Skin of body (tissue), 1 donor: ENCODE results near the gene KRTAP10-8. TPM values are rescaled to one million over a fixed set of nuclear protein-coding genes. Genes with fewer than 3 reads are reported as not detected.

Experiments
- total RNA-seq: library from RNA; depleted of rRNA; stranded (reverse); fragments of >200 nt; gene quantifications from one replicate; pipeline ENCODE4 v1.2.3, GENCODE V29; 2014

The KRTAP10-8 gene
- total RNA-seq, 1 donor from 2014 or later: not detected

Other genes starting within 250 kb of the KRTAP10-8 start
- gene LRRC3, start 156.6 kb upstream of the KRTAP10-8 start, total RNA-seq: 1.7 TPM
- gene KRTAP10-1, start 71.9 kb upstream of the KRTAP10-8 start, total RNA-seq: 0.30 TPM
- gene KRTAP10-2, start 60.6 kb upstream of the KRTAP10-8 start, total RNA-seq: 0.30 TPM
- not detected for gene KRTAP10-3, start 53.3 kb upstream of the KRTAP10-8 start, total RNA-seq
- 0.39 TPM for gene KRTAP10-4, start 38.4 kb upstream of the KRTAP10-8 start, total RNA-seq
- not detected for gene KRTAP10-5, start 31.5 kb upstream of the KRTAP10-8 start, total RNA-seq
- gene KRTAP10-6, start 19.6 kb upstream of the KRTAP10-8 start, total RNA-seq: not detected
- 0.99 TPM for gene KRTAP10-7, start 11.5 kb upstream of the KRTAP10-8 start, total RNA-seq
- gene KRTAP10-9, start 15.0 kb downstream of the KRTAP10-8 start, total RNA-seq: 0.20 TPM
- 0.49 TPM for gene KRTAP10-10, start 25.3 kb downstream of the KRTAP10-8 start, total RNA-seq
- 0.69 TPM for gene KRTAP10-11, start 34.3 kb downstream of the KRTAP10-8 start, total RNA-seq
- not detected for gene KRTAP12-4, start 42.6 kb downstream of the KRTAP10-8 start, total RNA-seq
- gene KRTAP12-3, start 45.9 kb downstream of the KRTAP10-8 start, total RNA-seq: not detected
- 1.5 TPM for gene KRTAP12-2, start 54.8 kb downstream of the KRTAP10-8 start, total RNA-seq
- gene KRTAP12-1, start 70.1 kb downstream of the KRTAP10-8 start, total RNA-seq: 2.0 TPM
- not detected for gene KRTAP10-12, start 85.1 kb downstream of the KRTAP10-8 start, total RNA-seq
- 4.1 TPM for gene TSPEAR, start 99.5 kb downstream of the KRTAP10-8 start, total RNA-seq
- 65.8 TPM for gene UBE2G2, start 189.7 kb downstream of the KRTAP10-8 start, total RNA-seq
- gene SUMO3, start 206.0 kb downstream of the KRTAP10-8 start, total RNA-seq: 33.1 TPM